Brain pericyte (primary cell): ENCODE data around the gene TYMP.
"Not testable (repeated sequence)": the region's sequence is repeated elsewhere in the genome, so short reads cannot be mapped to it uniquely, and the experiment has no call there.

ENCODE experiments used
- DNase-seq: peaks from one replicate; pipeline ENCODE4 v3.0.0-alpha.2; 2012; ENCODE audit warnings: low read depth, low spot score

Gene TYMP

GRCh38 chr22:50542416-50542927 lies 12.7 kb upstream of the TYMP start:
- DNase-seq = no peak

DNA sequence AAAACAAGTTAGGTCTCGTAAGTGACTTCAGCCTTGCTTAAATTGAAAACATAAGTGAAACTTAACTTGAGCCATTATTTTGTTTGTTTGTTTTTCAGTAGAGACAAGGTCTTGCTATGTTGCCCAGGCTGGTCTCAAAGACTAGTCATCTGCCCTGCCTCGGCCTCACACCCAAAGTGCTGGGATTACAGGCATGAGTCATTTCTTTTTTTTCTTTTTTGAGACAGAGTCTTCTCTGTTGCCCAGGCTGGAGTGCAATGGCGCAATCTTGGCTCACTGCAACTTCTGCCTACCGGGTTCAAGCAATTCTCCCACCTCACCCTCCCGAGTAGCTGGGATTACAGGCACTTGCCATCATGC lies 11.8 kb upstream of the TYMP start:
- not testable (repeated sequence) for DNase-seq

DNA sequence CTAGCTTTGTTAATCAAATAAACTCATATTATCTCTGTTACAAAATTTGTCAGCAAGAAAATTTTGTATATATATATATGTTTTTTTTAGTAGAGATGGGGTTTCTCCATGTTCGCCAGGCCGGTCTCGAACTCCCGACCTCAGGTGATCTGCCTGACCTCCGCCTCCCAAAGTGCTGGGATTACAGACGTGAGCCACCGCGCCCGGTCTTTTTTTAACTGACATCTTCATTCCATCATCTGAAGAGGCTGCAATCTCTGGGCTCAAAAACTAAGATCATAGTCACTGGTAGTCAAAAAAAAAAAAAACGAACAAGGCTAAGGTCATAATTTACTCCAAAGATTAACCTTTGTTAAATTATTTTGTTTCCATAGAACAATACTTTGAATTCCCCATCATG lies 10.6 kb upstream of the TYMP start:
- DNase-seq = no peak

- no peak for DNase-seq
These were observed 8.0 kb upstream of the TYMP start for GRCh38 chr22:50537765-50538164.

- DNase-seq = no peak
These were observed 6.4 kb upstream of the TYMP start for GRCh38 chr22:50536226-50536625.

DNA sequence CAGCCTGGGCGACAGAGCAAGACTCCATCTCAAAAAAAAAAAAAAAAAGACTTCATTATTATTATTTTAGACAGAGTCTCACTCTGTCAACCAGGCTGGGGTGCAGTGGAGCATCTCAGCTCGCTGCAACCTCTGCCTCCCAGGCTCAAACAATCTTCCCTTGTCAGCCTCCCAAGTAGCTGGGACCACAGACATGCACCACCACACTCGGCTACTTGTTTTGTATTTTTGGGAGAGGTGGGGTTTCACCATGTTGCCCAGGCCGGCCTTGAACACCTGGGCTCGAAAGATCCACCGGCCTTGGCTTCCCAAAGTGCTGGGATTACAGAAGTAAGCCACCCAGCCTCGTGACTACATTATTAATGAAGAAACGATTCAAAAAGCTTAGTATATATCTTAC lies 5.3 kb upstream of the TYMP start:
- DNase-seq = no peak

GRCh38 chr22:50533856-50534711 lies 4.3 kb upstream of the TYMP start:
- DNase-seq = not testable (repeated sequence)

DNA sequence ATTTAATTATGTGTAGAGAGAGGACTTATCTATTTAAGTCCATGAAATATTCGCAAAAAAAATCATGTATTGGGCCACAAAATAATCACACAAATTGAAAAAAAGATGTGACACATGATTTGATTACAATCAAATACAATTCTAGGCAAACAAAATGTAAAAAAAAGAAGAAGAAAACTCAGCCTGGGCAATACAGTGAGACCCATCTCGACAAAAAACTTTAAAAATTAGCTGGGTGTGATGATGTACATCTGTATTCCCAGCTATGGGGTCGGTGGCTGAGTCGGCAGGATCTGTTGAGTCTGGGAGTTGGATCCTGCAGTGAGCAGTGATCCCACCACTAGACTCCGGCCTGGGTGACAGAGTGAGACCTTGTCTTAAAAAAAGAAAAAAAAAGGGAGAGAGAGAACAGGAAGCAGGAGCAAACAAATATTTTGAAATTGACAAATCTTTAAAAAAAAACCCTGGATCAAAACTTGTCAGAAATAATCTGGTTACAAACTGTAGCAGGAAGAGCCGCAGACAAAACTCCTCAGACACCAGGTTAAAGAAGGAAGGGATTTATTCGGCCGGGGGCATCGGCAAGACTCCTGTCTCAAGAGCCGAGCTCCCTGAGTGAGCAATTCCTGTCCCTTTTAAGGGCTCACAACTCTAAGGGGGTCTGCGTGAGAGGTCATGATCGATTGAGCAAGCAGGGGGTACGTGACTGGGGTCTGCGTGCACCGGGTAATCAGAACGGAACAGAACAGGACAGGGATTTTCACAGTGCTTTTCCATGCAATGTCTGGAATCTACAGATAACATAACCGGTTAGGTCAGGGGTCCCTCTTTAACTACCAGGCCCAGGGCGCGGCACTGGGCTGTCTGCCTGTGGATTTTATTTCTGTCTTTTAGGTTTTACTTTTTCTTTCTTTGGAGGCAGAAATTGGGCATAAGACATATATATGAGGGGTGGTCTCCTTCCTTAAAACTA lies 3.3 kb upstream of the TYMP start:
- no peak for DNase-seq

- DNase-seq = no peak
These were observed 2.3 kb upstream of the TYMP start for GRCh38 chr22:50531962-50532674.

- DNase-seq = no peak
These were observed 1.7 kb upstream of the TYMP start for GRCh38 chr22:50531546-50531961.

DNA sequence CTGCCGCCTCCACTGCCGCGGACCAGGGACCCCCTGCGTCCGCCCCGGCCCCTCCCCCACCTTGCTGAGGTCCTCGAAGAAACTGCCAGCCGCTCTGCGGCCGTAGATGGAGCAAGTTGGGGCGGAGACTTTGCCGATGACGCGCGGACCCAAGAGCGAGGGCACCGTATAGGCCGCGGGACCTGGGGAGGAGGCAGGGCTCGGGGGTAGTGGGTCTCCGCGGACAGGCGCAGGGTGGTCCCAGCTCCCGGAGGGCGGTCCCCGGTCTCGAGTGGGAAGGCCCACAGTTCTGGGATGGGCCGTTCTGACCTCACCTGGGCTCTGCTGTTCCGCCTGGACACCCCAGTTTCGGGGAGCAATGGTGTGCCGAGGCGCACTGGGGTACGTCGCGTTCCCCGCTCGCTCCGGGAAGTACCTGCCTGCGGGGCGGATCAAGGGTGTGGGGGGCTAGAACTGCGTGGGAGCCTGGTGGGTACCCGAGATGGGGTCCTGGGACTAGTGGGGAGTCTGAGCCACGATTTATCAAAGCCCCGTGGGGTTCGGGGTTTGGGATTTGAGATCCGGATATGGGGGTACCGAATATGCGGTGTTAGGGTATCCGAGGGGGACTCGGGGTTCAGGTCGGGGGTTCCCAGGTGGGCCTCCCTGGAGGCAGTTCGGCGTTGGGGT lies 1.2 kb upstream of the TYMP start:
- no peak for DNase-seq

DNA sequence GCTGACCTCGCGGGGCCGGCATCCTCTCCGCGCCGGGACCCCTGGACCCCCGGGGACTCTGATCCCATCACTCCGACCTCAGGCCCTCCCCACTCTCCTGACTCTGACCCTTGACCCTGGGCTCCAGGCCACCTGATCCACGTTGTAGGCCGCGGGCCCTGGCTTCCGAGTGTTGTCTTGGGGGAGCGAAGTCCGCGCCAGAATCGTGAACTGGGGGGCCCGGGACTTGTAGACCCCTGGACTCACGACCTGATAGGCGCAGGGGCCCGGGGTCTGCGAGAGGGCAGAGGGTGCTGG lies 716 bp upstream of the TYMP start:
- DNase-seq = no peak

DNA sequence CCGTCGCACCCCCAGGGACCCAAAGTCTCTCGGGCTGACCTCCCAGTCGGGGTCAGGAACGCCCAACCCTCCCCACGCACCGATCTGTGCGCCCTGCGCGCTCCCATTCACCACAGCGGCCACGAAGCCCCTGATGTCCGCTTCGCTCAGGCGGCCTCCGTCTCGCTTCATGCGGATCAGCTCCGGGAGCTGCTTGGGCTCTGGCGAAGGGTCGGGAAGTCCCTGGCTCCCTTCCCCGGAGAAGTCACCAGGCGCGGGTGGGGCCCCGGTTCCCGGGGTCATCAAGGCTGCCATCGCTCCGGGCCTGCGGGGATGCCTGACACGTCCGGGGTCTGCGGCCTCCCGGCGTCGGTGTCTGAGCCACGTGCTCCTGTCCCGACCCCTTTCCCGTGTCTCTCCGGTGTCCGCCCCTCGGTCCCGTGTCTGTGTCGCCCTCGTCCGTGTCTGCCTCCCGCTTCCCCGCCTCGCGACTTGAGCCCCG lies 356 bp downstream of the TYMP start:
- DNase-seq = no peak

- DNase-seq = no peak
These were observed 963 bp downstream of the TYMP start for GRCh38 chr22:50528682-50529415.

GRCh38 chr22:50527921-50528681 lies 1.7 kb downstream of the TYMP start:
- DNase-seq = no peak

- no peak for DNase-seq
These were observed 2.7 kb downstream of the TYMP start for GRCh38 chr22:50526834-50527801.

DNA sequence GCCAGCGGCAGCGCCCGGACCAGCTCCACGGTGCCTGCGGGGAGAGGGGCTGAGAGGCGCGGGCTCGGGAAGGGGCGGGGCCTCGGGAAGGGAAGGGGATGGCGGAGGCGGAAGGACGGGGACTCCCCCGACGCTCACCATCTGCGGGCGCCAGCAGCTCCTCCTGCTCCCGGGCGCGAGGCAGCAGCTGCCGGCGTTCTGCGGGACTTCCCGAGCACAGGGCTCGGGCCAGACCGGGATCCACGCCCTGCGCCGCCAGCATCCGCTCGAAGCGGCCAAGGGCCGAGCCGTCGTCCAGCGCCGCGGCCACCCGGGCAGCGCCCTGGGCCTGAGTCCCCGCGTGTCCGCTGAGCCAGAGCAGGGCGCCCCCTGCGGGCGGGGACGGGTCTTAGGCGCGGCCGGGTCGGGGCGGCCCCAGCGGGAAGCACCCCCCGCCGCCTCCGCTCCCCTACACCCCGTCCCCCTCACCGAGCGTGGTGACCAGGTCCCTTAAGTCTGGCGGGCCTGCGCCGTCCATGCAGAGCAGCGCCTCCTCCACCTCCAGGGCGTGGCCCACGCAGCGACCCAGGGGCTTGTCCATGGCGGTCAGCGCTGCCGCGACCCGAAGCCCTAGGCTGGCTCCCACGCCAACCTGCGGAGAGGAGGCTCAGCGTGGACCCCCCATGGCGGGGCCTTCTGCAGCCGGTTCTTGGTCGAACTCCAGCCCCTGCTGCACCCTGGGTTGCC lies 3.5 kb downstream of the TYMP start:
- DNase-seq = no peak

GRCh38 chr22:50525858-50526107 lies 4.0 kb downstream of the TYMP start:
- no peak for DNase-seq
